Activated CD8-positive, alpha-beta T cell treated with anti-CD3 and anti-CD28 coated beads for 36 hours (primary cell): ENCODE results near the gene DIS3L2. TPM values are rescaled to one million over a fixed set of nuclear protein-coding genes. Genes with fewer than 3 reads are reported as not detected.
A peak's percentile ranks its signal among the peaks of the same experiment; 100 is the strongest.

ENCODE experiments used
- ATAC-seq: fragments of 200-7000 bp; cut with Tn5 transposase; one replicate; pipeline ENCODE4 v1.10.0; 2021; ENCODE audit warnings: mild to moderate bottlenecking, moderate library complexity
- CTCF ChIA-PET: fragments of 350-600 bp; sonication (Branson Sonifier 250); formaldehyde crosslinking; loops from one replicate; lab custom pipeline; 2021; ENCODE audit warnings: antibody characterized with exemption; lab: Charles Lee
- POLR2A ChIA-PET: fragments of 350-600 bp; sonication (Branson Sonifier 250); formaldehyde crosslinking; loops from one replicate; lab custom pipeline; 2021; ENCODE audit warnings: antibody characterized with exemption; lab: Charles Lee
- DNase-seq: peaks from one replicate; pipeline ENCODE4 v3.0.0-alpha.2; 2020
- H3K27ac Mint-ChIP-seq: one replicate; pipeline ENCODE4 v1.8.0; 2021; ENCODE audit warnings: mild to moderate bottlenecking, mixed read lengths
- H3K27me3 Mint-ChIP-seq: one replicate; pipeline ENCODE4 v1.8.0; 2021; ENCODE audit warnings: mixed read lengths
- H3K36me3 Mint-ChIP-seq: one replicate; pipeline ENCODE4 v1.8.0; 2021; ENCODE audit warnings: low read depth, mixed read lengths
- H3K4me1 Mint-ChIP-seq: one replicate; pipeline ENCODE4 v1.8.0; 2021; ENCODE audit warnings: low read depth, mixed read lengths
- H3K4me3 Mint-ChIP-seq: one replicate; pipeline ENCODE4 v1.8.0; 2021; ENCODE audit warnings: mild to moderate bottlenecking, moderate library complexity, mixed read lengths
- H3K9me3 Mint-ChIP-seq: one replicate; pipeline ENCODE4 v1.8.0; 2021; ENCODE audit warnings: mixed read lengths
- CTCF ChIP-seq: fragments of 200-600 bp; IDR thresholded peaks from one replicate; pipeline ENCODE4 v1.8.0; 2022; ENCODE audit warnings: antibody characterized with exemption, mild to moderate bottlenecking
- intact Hi-C: fragments of 100-400 bp; cut with micrococcal nuclease; formaldehyde crosslinking; loops from one replicate; pipeline ENCODE4 v1.10.0; 2022
- total RNA-seq, 2 experiments: library from RNA; stranded (reverse); gene quantifications; one replicate each; pipeline ENCODE4 v1.2.3, GENCODE V29; 2021

Gene DIS3L2
- total RNA-seq, 2 experiments from 2014 or later, result 26.5 to 27.2 TPM

- no peak overlapping the region for H3K4me3 Mint-ChIP-seq
- no peak for TF ChIP-seq CTCF
- H3K9me3 Mint-ChIP-seq, result no peaks in the 10 kb centered on the region
- ATAC-seq (no peak), DNase-seq (no peak)
- peaks cover 3% of the 10 kb centered on the region for H3K4me1 Mint-ChIP-seq
- no peak overlapping the region for H3K27ac Mint-ChIP-seq
- ChIA-PET POLR2A (interaction anchor here (0.6 kb wide), 1 partner anchor 100 kb away, joined by 3 read pairs; no protein-coding TSS in a partner anchor), CTCF (no interaction called here)
- H3K36me3 Mint-ChIP-seq, result peaks cover 22% of the 10 kb centered on the region
- H3K27me3 Mint-ChIP-seq, result no peaks in the 10 kb centered on the region
- intact Hi-C loops, result no loop called here
Observed at GRCh38 chr2:232203166-232203891, 241.8 kb downstream of the DIS3L2 start.

GRCh38 chr2:232203936-232204335 lies 242.4 kb downstream of the DIS3L2 start:
- no peak for ATAC-seq
- Mint-ChIP-seq H3K4me1 (peaks cover 3% of the 10 kb centered on the region), H3K9me3 (no peaks in the 10 kb centered on the region), H3K36me3 (peaks cover 21% of the 10 kb centered on the region), H3K4me3 (no peak overlapping the region), H3K27ac (no peak overlapping the region), H3K27me3 (no peaks in the 10 kb centered on the region)
- ChIA-PET CTCF (no interaction called here), POLR2A (interaction anchor here (0.6 kb wide), 2 partner anchors 58 to 100 kb away, joined by 3 read pairs; no protein-coding TSS in a partner anchor)
- TF ChIP-seq CTCF, result no peak
- DNase-seq, result peak; percentile 11
- intact Hi-C loops, result no loop called here

- intact Hi-C loops, result no loop called here
- Mint-ChIP-seq H3K4me1 (peaks cover 3% of the 10 kb centered on the region), H3K36me3 (peaks cover 18% of the 10 kb centered on the region), H3K27ac (no peak overlapping the region), H3K27me3 (no peaks in the 10 kb centered on the region), H3K4me3 (no peak overlapping the region), H3K9me3 (no peaks in the 10 kb centered on the region)
- TF ChIP-seq CTCF, result no peak
- no peak for DNase-seq
- ChIA-PET POLR2A (interaction anchor here (0.6 kb wide), 1 partner anchor 58 kb away, joined by 3 read pairs; no protein-coding TSS in a partner anchor), CTCF (no interaction called here)
- no peak for ATAC-seq
Observed at GRCh38 chr2:232204457-232204931, 243.0 kb downstream of the DIS3L2 start.

GRCh38 chr2:232207174-232207573 lies 245.7 kb downstream of the DIS3L2 start:
- POLR2A ChIA-PET, result no interaction called here
- intact Hi-C loops, result no loop called here
- Mint-ChIP-seq H3K4me3 (no peak overlapping the region), H3K9me3 (no peaks in the 10 kb centered on the region), H3K27me3 (no peaks in the 10 kb centered on the region), H3K27ac (no peak overlapping the region), H3K4me1 (peaks cover 5% of the 10 kb centered on the region), H3K36me3 (peaks cover 15% of the 10 kb centered on the region)
- CTCF ChIA-PET, result interaction anchor here (1.9 kb wide), 1 partner anchor 281 kb away, joined by 4 read pairs; the partner anchor contains the start of gene NPPC
- ATAC-seq, result no peak
- TF ChIP-seq CTCF, result no peak
- no peak for DNase-seq

- CTCF ChIA-PET, result no interaction called here
- Mint-ChIP-seq H3K36me3 (peaks cover 9% of the 10 kb centered on the region), H3K9me3 (no peaks in the 10 kb centered on the region), H3K27me3 (no peaks in the 10 kb centered on the region), H3K27ac (no peak overlapping the region), H3K4me3 (no peak overlapping the region), H3K4me1 (peaks cover 8% of the 10 kb centered on the region)
- POLR2A ChIA-PET, result no interaction called here
- TF ChIP-seq CTCF, result no peak
- intact Hi-C loops, result no loop called here
- DNase-seq (no peak), ATAC-seq (no peak)
Observed at GRCh38 chr2:232210306-232210705, 248.8 kb downstream of the DIS3L2 start.
